Brain microvascular endothelial cell (primary cell): ENCODE data around the gene TBP.
A peak's percentile ranks its signal among the peaks of the same experiment; 100 is the strongest.
"Not testable (repeated sequence)": the region's sequence is repeated elsewhere in the genome, so short reads cannot be mapped to it uniquely, and the experiment has no call there.

Source experiments
- DNase-seq: peaks from one replicate; pipeline ENCODE4 v3.0.0-alpha.2; 2020
- H3K27ac ChIP-seq: fragments of 250-450 bp; sonication (Bioruptor Pico); 2 replicates; pipeline ENCODE4 v1.5.1; 2020; ENCODE audit warnings: mild to moderate bottlenecking, moderate library complexity
- H3K27me3 ChIP-seq: fragments of 250-450 bp; sonication (Bioruptor Pico); replicated peaks from 2 replicates; pipeline ENCODE4 v1.5.1; 2020; ENCODE audit warnings: mild to moderate bottlenecking
- H3K36me3 ChIP-seq: fragments of 250-450 bp; sonication (Bioruptor Pico); replicated peaks from 2 replicates; pipeline ENCODE4 v1.5.1; 2020; ENCODE audit warnings: mild to moderate bottlenecking
- H3K4me3 ChIP-seq: 2 replicates; pipeline ENCODE4 v1.5.1; 2011; ENCODE audit warnings: low read depth, mild to moderate bottlenecking, control low read depth, low read length, moderate library complexity
- in situ Hi-C: cut with HindIII; loops from 2 replicates; pipeline ENCODE4 v1.10.0; 2017; ENCODE audit warnings: low sequenced_read_pairs, low pct_ligation_motif_present
- TF ChIP-seq, protein P1 (sequence below): IDR thresholded peaks from 2 replicates; pipeline ENCODE4 v1.5.1; 2011; ENCODE audit warnings: low read depth, mild to moderate bottlenecking, moderate library complexity, low read length, control low read depth, inconsistent platforms; ENCODE audit errors: missing control alignments

The TBP gene

DNA sequence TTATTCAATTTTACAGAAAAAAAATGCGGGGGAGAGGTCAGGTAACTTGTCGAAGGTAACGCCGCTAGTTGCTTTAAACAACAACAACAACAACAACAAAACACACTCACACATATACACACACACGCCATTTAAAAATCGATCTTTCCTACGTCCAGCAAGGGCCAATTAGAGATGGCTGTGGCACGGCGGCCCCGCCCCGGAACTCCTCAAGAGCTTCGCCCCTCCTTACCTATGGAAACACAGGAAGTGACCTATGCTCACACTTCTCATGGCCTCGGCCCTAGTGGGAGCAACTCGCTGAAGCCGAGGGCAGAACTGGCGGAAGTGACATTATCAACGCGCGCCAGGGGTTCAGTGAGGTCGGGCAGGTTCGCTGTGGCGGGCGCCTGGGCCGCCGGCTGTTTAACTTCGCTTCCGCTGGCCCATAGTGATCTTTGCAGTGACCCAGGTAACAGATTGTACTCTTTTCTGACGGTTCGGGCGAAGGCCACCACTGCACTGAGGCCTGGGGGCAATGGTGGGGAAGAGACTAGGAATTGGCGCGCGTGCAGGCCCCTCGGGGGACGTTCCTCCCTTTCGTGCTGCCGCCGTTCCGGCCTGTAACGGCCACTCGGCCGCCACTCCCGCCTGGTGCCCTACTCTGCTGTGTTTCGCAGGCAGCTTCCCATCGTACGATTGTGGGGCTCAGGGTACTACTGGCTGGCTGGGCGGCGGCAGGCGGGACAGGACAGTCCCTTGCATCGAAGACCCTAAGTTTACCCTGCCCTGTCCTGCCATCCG is at the start of gene TBP:
TBP (plus strand) TSS at position 357 of the 783 bp plus-strand sequence. CDS start 2,661 bp downstream, outside the sequence.
- H3K27ac ChIP-seq = peak within 1 kb of the TSS; percentile 100
- in situ Hi-C loops = no loop called here
- H3K4me3 ChIP-seq = peak within 1 kb of the TSS; percentile 99
- TF ChIP-seq, protein P1, sequence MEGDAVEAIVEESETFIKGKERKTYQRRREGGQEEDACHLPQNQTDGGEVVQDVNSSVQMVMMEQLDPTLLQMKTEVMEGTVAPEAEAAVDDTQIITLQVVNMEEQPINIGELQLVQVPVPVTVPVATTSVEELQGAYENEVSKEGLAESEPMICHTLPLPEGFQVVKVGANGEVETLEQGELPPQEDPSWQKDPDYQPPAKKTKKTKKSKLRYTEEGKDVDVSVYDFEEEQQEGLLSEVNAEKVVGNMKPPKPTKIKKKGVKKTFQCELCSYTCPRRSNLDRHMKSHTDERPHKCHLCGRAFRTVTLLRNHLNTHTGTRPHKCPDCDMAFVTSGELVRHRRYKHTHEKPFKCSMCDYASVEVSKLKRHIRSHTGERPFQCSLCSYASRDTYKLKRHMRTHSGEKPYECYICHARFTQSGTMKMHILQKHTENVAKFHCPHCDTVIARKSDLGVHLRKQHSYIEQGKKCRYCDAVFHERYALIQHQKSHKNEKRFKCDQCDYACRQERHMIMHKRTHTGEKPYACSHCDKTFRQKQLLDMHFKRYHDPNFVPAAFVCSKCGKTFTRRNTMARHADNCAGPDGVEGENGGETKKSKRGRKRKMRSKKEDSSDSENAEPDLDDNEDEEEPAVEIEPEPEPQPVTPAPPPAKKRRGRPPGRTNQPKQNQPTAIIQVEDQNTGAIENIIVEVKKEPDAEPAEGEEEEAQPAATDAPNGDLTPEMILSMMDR = no peak
- H3K27me3 ChIP-seq = no peaks in the 10 kb centered on the region
- H3K36me3 ChIP-seq = peaks cover 12% of the 10 kb centered on the region
- peak; percentile 99 for DNase-seq

DNA sequence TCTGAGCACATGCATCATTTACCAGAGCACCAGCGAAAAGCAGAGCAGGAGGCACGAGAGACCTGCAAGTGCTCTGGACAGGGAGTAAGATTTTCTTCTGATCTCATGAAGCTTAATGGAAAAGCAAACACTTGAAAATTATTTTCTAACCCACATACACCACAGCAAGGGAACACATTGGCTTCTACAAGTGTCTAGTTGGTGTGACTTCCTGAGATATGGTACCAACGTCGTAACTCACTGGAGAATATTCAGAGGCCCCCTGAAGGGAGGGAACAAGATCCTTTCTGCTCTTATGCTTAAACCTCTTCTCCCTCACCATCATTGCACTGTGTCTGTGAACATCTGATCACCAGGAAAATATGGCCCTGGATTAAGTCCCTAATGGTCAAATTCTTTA is 49.7 kb upstream of the TBP start:
- TF ChIP-seq, protein P1 = no peak
- in situ Hi-C loops = no loop called here
- Histone ChIP-seq H3K4me3 (no peak overlapping the region), H3K27ac (no peak overlapping the region), H3K27me3 (no peaks in the 10 kb centered on the region), H3K36me3 (no peaks in the 10 kb centered on the region)
- no peak for DNase-seq

DNA sequence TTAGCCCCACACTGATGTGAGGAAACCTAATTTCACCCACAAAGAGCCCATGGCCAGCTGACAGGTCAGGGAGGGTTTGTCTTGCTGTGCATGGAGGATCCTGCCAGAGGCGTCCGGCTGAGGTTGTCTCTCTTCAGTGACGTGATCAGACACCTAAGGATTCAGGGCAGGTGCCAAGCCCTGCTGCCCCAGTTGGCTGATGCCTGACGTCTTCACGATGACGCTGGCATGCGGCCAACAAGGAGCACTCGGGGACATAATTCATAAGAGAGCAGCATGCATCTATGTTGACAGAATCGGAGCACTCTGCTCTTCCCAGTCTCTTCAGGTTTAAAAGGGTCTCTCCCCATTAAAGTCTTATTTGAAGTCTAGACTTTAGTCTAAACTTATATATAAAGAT is 48.9 kb upstream of the TBP start:
- in situ Hi-C loops = no loop called here
- TF ChIP-seq, protein P1 = no peak
- H3K36me3 ChIP-seq = no peaks in the 10 kb centered on the region
- no peak for DNase-seq
- H3K4me3 ChIP-seq = no peak overlapping the region
- no peak overlapping the region for H3K27ac ChIP-seq
- H3K27me3 ChIP-seq = no peaks in the 10 kb centered on the region

DNA sequence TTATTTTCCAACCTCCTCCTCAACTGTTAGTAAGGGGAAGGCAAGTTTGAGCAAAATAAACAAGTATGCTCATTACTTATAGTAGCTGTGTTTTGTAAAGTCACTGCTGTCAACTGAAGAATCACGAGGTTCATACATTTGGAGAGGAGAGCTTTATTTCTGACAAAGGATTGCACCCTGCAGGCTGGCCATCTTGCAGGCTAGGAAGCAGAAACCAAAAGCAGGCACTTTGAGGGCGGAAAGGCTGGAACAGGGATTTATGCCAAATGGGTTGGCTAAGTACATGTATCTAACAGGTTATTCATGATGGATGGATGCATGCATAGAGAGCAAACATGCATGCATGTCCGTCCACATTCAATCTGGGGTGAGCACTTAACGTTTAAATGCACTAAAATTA is 47.7 kb upstream of the TBP start:
- DNase-seq = no peak
- TF ChIP-seq, protein P1 = no peak
- Histone ChIP-seq H3K27me3 (no peaks in the 10 kb centered on the region), H3K4me3 (no peak overlapping the region), H3K36me3 (no peaks in the 10 kb centered on the region), H3K27ac (no peak overlapping the region)
- in situ Hi-C loops = no loop called here

DNA sequence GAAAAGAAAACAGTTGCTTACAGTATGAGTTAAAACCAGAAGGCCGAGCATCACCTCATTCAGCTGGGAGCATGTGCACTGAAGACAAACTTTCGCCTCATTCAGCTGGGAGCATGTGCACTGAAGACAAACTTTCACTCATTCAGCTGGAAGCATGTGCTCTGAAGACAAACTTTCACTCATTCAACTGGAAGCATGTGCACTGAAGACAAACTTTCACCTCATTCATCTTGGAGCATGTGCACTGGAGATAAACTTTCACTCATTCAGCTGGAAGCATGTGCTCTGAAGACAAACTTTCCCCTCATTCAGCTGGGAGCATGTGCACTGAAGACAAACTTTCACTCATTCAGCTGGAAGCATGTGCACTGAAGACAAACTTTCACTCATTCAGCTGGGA is 46.4 kb upstream of the TBP start:
- in situ Hi-C loops, H3K4me3 ChIP-seq, DNase-seq, H3K27ac ChIP-seq, H3K27me3 ChIP-seq, H3K36me3 ChIP-seq: not testable (repeated sequence)

DNA sequence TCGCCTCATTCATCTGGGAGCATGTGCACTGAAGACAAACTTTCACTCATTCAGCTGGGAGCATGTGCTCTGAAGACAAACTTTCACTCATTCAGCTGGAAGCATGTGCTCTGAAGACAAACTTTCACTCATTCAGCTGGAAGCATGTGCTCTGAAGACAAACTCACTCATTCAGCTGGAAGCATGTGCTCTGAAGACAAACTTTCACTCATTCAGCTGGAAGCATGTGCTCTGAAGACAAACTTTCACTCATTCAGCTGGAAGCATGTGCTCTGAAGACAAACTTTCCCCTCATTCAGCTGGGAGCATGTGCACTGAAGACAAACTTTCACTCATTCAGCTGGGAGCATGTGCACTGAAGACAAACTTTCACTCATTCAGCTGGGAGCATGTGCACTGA is 45.9 kb upstream of the TBP start:
- H3K36me3 ChIP-seq, in situ Hi-C loops, H3K4me3 ChIP-seq, DNase-seq, H3K27me3 ChIP-seq, H3K27ac ChIP-seq: not testable (repeated sequence)

DNA sequence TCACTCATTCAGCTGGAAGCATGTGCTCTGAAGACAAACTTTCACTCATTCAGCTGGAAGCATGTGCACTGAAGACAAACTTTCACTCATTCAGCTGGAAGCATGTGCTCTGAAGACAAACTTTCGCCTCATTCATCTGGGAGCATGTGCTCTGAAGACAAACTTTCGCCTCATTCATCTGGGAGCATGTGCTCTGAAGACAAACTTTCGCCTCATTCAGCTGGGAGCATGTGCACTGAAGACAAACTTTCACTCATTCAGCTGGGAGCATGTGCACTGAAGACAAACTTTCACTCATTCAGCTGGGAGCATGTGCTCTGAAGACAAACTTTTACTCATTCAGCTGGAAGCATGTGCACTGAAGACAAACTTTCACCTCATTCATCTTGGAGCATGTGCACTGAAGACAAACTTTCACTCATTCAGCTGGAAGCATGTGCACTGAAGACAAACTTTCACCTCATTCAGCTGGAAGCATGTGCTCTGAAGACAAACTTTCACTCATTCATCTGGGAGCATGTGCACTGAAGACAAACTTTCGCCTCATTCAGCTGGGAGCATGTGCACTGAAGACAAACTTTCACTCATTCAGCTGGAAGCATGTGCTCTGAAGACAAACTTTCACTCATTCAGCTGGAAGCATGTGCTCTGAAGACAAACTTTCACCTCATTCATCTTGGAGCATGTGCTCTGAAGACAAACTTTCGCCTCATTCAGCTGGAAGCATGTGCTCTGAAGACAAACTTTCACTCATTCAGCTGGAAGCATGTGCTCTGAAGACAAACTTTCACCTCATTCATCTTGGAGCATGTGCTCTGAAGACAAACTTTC is 45.1 kb upstream of the TBP start:
- H3K27ac ChIP-seq, H3K4me3 ChIP-seq, DNase-seq, H3K27me3 ChIP-seq, in situ Hi-C loops, H3K36me3 ChIP-seq: not testable (repeated sequence)
